GM18526 (cell line): ENCODE data around the gene IGSF9B.

Source experiments
- POLR2A ChIP-seq: IDR thresholded peaks from 3 replicates; pipeline ENCODE4 v1.6.1; 2011; ENCODE audit not compliant: insufficient read length; ENCODE audit errors: extremely low read depth

IGSF9B gene

DNA sequence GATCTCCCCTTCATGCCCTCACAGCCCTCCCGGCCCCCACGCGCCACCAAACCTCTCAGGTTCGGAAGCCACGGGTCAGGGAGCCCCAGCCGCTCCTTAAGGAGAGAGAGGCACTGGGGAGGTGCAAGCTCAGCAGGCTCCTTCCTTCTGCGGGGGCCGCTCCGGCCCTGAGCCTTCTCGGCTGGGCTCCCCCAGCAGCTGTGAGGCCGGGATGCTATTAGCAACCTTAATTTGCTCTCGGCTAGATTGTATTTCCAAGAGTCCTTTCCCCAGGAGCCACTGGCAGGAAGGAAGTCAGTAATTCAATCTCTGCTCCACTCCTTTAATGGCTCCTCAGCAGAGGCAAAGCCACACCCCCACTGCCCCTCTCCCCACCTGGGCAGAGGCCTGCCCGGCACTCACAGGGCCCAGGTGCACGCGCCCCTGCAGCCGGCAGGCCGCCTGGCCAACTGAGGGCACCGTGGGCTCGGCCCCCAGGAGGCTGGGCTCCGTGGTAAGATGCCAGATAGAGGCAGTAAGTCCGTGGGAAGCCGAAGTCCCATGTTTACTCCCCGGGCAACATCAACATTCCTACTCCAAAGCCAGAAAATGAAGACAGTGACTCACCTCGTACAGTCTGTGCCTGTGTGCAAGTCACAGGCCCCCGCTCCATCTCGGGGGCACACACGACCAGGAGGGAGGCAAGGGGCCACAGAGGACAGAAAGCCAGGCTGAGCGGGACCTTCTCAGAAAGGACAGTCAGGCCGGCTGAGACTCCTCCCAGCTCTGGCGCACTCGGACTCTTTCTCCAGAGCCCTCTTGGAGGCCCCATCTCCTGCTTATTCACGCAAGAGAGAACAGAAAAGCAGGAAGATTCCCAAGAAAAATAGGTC lies 5.2 kb downstream of the IGSF9B start:
- no peak for TF ChIP-seq POLR2A

DNA sequence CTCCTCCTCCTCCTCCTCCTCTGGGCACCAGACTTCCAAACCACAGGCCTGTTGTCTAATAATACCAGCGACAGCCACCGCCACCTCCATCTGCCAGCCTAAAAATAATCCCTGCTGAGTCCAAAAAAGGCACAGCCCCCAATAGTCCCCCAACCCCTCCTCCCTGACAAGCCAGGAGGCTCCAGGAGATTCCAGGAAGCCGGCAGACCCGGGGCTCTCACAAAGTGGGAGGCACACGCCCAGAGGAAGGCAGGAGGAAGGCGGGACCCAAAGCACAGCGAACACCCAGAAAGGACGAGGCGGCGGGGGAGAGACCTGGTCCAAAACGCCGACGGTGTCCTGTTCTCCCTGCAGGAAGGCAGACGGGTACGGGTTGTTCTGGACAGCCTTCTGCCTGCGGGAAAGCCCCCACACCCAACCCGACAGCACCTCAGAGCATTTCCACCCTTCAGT lies 5.9 kb downstream of the IGSF9B start:
- no peak for TF ChIP-seq POLR2A

DNA sequence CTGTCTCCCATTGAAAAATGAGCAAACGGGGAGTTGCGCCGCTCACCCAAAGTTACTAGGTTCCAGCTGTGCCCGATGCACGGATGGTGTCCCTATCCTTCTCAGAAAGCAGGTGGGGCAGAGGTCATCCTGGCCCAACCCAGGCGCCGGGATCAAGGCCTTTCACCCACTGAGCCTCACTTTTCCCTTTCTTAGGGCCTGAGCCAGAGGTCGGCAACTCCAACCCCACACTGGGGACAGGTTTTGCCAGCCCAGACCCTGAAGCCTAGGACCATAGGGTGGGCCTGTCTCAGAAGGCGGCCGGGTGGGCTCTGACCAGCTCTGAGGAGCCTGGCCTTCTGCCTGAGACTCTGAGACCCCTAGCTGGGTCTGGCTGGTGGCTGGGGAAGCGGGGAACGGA lies 6.3 kb downstream of the IGSF9B start:
- TF ChIP-seq POLR2A = no peak

DNA sequence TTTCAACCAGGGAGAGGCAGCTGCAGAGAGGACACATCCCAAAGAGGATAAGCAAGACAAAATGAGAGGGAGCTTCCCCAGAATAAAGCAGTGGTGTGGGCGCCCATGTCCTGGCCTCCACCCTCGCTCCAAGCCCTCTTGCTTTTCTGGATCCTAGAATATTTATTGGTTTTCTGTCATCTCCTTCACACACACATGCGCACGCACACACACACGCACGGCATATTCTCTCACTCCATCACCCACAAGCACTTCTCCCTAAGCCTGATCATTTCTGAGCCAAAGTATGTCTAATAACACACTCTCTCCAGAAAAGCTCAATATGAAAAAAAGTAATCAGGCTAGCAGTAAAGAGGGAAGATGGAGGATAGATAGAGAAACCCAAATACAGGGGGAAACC lies 7.6 kb downstream of the IGSF9B start:
- TF ChIP-seq POLR2A = no peak

DNA sequence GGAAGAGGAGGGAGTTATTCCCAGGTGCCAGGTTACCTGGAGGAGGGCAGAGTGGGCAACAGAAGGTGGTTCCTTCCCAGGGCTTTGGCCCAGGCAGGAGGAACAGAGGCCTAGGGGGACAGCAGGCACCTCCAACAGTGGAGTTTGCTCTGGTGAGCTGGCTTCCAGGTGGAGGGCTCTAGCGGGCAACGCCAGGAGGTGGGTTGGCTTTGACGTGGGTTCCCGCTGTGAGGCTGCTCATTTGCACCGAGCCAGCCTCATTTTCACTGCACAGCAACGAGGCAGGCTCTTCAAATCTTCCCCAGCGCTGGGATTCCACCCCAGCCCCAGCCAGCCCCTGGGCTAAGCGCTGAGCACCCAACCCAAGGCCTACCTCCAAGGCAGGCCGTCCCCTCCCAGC lies 8.1 kb downstream of the IGSF9B start:
- no peak for TF ChIP-seq POLR2A

DNA sequence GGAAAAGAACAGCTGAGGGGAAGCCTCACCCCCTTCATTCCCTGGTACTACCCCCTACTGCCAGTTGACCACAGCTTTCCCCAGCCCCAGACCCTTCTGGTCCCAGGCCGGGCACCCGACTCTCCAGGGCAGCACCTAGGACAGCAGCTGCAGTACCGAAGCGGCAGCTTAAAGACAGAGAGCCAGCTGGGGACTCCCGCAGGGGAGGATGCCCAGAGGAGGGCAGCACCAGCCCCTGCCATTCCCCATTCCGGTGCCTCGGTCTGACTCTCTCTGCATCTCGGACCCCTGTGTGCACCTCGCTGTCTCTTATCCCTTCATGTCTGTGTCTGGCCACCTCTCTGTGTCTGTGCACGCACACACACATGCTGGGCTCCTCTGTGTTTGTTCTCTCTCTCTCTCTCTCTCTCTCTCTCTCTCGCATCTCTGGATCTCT lies 9.4 kb downstream of the IGSF9B start:
- TF ChIP-seq POLR2A = no peak

DNA sequence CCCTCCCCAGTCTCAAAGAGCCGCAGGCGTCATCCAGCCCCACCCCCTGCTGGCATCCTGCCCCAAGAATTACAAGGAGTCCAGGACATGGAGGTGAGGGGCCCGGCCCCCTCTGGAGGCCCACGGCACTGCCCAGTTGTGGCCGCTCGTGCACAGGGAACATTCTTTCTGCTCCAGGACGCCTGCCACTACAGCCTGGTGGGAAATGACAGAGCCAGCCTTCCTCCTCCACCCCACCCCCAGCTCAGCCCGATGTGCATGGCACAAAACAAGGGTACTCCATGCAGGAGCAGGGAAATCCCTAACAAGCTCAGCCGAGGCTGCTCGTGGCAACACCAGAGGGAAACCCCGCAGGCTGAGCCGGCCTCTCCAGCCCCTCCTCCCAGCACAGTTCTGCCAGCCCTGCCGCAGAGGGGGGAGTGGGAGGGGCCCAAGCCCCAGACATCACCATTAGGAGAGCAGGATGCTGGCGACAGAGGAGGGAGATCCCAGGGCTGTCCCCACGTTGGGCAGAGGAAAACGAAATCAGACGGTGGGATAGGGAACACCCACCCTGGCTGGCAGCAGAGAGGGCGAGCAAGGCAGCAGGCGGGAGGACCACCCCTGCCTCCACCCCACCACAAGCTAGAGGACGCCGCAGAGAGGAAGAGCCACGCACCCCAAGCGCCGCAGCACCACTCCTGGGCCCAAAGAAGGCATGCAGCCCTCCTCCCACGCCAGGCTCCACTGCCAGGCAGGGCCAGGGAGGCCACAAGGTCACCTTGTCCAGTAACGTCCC lies 10.0 kb downstream of the IGSF9B start:
- no peak for TF ChIP-seq POLR2A

DNA sequence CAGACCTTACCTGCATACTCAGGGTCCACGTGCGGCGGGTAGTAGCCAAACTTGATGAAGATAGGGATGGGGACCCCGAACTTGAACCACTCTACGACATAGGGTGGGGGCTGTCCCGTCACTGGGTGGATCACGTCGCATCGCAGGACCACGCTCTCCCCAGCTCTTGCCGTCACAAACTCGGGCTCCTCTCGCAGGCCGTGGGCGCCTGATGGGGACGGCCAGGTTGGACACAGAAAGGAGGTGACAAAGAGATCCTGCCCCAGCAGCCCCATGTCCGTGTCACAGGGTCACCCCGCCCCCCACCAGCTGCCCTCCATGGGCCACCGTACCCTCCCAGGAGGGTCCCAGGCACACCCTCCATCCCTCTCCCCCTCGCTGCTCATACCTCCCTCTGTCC lies 10.7 kb downstream of the IGSF9B start:
- no peak for TF ChIP-seq POLR2A

DNA sequence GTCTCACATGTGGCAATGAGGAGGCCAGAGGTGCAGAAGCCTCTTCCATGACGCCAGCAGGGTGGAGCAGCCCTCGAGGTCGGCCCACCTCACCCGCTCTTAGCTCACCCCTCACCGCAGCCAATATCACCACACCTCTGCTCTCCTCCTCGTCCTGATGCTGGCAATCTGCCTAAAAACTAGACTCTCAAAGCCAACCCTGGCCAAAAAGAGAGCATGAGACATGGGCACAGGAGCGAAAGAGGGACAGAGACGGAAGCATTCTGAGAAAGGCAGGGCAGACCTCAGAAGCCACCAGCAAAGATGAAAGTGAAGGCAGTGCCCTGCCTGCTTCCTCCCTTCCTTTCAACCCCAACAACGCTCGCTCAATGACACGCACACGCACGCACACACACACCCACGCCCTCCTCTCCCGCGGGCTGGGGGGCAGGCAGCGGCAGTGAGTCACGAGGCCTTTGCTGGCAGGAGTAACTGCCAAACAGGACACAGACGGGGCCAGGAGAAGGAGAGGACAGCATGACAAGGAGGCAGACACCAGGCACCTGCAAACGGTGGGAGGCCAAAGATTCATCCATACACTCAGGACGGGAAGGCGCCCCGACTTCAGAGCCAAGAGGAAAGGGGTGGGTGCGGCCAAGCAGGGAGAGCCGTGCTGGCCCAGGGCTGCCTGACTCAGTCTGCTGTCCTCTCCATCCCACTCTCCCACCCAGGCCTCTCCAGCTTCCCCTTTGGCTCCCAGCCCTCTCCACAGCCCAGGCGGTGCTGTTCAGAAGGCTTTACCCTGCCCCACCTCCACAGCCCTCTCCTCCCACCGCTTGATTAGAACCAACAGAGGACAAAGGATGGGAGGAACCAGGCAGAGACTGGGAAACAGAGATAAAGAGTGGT lies 11.4 kb downstream of the IGSF9B start:
- no peak for TF ChIP-seq POLR2A

DNA sequence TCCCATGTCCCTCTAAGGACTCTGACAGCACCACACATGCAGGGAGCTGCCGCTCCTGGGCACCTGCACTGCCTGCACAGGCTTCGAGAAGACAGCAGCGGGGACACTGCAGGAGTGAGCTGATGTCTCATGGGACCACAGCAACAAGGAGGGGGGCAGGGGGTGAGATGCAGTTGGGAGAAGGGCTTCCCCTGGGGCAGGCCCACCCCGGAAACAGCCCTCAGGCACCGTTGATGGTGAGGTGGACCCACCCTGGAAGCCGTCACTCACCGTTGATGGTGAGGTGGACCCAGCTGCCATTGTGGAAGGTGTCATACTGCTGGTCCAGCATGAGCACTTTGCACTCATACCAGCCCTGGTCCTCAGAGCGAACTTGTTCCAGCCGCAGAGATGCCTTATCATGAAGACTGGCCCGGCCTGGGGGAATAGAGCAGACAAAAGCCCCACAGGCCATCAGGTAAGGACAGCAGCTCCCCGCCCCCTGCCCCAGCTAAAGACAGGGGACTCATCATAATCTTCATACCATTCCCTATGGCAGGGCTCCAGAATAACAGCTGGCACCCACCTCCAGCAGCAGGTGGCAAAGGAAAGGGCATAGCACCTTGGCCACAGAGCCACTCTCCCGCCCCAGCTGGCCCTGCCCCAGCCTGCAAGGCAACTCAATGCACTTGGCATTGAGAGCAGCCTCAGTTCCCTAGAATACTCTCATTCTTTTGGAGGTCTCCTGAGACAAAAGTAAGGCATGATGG lies 12.6 kb downstream of the IGSF9B start:
- no peak for TF ChIP-seq POLR2A

DNA sequence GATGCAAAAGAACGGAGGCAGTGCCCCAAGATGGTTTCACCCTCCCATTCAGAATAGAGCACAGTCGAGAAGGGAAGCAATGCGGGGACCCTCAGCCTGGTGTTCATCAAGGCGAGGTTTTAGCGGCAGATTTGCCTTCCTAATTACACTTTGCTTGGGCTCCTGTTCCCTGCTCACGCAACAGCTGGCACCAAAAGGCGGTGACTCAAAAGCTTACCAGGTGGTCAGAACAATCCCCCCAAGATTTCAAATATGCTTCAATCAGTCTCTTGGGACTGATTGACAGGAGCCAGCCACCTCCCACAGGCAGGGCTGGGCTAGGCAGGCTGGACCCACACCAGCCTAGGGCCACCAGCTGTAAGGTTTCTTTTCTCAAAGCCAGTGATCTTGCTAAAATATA lies 14.2 kb downstream of the IGSF9B start:
- no peak for TF ChIP-seq POLR2A

DNA sequence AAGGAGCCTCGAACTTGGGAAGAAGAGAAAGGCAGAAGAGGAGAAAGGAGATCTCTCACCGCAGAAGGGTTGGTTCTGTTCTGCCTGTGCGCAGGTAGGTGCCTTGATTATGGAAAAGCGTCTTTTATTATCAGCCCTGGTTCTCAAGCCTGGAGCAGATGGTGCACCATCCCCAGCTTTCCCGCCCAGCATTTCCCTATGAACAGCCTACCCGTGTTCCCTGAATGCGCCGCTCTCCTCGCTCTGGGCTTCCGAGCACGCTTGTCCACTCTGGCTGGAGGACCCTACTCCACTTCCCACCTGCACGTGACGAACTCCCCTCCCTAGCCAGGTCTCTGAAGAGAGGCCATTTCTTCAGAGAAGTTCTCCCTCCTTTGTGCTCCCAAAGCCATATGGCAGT lies 15.2 kb downstream of the IGSF9B start:
- TF ChIP-seq POLR2A = no peak

DNA sequence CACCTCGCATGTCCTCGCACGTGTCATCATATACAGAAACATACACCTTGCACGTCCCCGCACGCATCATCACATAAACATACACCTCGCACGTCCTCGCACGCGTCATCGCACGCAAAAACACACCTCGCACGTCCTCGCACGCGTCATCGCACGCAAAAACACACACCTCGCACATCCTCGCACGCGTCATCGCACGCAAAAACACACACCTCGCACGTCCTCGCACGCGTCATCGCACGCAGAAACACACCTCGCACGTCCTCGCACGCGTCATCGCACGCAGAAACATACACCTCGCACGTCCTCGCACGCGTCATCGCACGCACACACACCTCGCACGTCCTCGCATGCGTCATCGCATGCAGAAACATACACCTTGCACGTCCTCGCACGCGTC lies 16.7 kb downstream of the IGSF9B start:
- no peak for TF ChIP-seq POLR2A

DNA sequence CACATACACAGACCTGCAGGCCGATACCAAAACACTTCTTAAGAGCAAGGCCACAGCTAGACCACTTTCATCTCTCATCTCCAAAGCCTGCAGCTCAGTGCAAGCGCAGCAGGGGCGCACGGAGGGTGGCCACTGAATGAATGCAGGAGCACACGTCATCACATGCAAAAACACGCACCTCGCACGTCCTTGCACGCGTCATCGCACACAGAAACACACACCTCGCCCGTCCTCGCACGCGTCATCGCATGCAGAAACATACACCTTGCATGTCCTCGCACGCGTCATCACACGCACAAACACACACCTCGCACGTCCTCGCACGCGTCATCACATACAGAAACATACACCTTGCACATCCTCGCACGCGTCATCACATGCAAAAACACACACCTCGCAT lies 17.2 kb downstream of the IGSF9B start:
- no peak for TF ChIP-seq POLR2A

DNA sequence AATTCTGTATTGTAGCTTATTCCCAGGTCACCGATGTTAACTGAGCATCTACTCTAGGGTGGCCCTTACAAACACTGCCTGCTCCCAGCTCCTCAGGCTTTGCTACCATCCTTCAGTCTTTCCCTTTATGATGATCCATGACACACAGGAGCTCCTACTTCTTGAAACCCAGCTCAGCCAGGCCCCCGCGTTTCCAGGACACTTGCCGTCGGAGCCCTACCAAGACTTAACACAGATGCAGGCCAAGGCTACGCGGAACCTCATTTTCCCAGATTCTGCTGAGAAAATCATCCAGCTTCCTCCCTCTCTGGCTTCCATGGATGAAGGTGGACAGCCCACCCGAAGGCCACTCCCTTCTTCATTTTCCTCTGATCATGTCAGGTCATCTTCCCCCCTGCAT lies 18.6 kb downstream of the IGSF9B start:
- no peak for TF ChIP-seq POLR2A
